GM12878 (cell line): ENCODE results near the gene DOC2B. TPM values are rescaled to one million over a fixed set of nuclear protein-coding genes. Genes with fewer than 3 reads are reported as not detected.

Experiments used
- ATAC-seq: fragments of 200-7000 bp; cut with Tn5 transposase; 3 replicates; pipeline ENCODE4 v1.9.1; 2020; ENCODE audit warnings: mild to moderate bottlenecking, moderate library complexity
- BruUV-seq: library from RNA; stranded (reverse); fragments of 400-500 nt; replicated peaks from 2 replicates; lab custom pipeline; 2021; lab: Mats Ljungman, UMichigan
- CTCF ChIA-PET: fragments of 300-600 bp; sonication (Branson Sonifier 250); formaldehyde crosslinking; extraction: SDS; loops from one replicate; lab custom pipeline; 2021; ENCODE audit warnings: inconsistent platforms; lab: Yijun Ruan, JAX
- POLR2A ChIA-PET: fragments of 350-600 bp; formaldehyde crosslinking; extraction: SDS; loops from one replicate; lab custom pipeline; 2021; ENCODE audit warnings: inconsistent platforms; lab: Charles Lee
- RAD21 ChIA-PET: fragments of 300-600 bp; sonication (Branson Sonifier 250); formaldehyde crosslinking; loops from one replicate; lab custom pipeline; 2023; ENCODE audit warnings: antibody characterized with exemption; ENCODE audit not compliant: unreplicated experiment; lab: Charles Lee
- SMC1A ChIA-PET: fragments of 300-600 bp; sonication (Branson Sonifier 250); formaldehyde crosslinking; loops from one replicate; lab custom pipeline; 2023; ENCODE audit not compliant: unreplicated experiment, uncharacterized antibody; lab: Charles Lee
- DNase-seq: peaks from one replicate; pipeline ENCODE4 v3.0.0-alpha.2; 2011; ENCODE audit warnings: low read depth, low spot score
- FAIRE-seq: peaks from 3 replicates; lab custom pipeline; 2011; peaks lifted over from hg19 to GRCh38; lab: Jason Lieb, UNC
- H2AFZ ChIP-seq: 2 replicates; pipeline ENCODE4 v1.6.0; 2011; ENCODE audit warnings: low read depth, low read length, control low read depth; ENCODE audit not compliant: control insufficient read depth
- H3K27ac ChIP-seq: 2 replicates; pipeline ENCODE4 v1.5.1; 2011; ENCODE audit warnings: control low read depth; ENCODE audit not compliant: control insufficient read depth, insufficient read depth
- H3K27me3 ChIP-seq, 2 experiments: replicated peaks in 1 of 2; 2 replicates each; pipeline versions ENCODE4 v1.6.0 to v1.6.1; 2011; ENCODE audit warnings: low read length in 1 of 2; ENCODE audit not compliant: control insufficient read depth in 2 of 2, insufficient read depth in 2 of 2
- H3K36me3 ChIP-seq, 2 experiments: 2 replicates each; pipeline ENCODE4 v1.5.1; 2011; ENCODE audit warnings: low read length in 1 of 2; ENCODE audit not compliant: control insufficient read depth in 2 of 2, insufficient read depth in 2 of 2
- H3K4me1 ChIP-seq: 2 replicates; pipeline ENCODE4 v1.6.1; 2011; ENCODE audit warnings: mild to moderate bottlenecking, low read length, moderate library complexity, mixed read lengths; ENCODE audit not compliant: control insufficient read depth, insufficient read depth
- H3K4me2 ChIP-seq: 2 replicates; pipeline ENCODE4 v1.6.0; 2011; ENCODE audit warnings: control low read depth; ENCODE audit not compliant: control insufficient read depth, insufficient read depth
- H3K4me3 ChIP-seq: fragments of 200-600 bp; sonication (generic); 2 replicates; pipeline ENCODE4 v1.5.1; 2016
- H3K79me2 ChIP-seq: 2 replicates; pipeline ENCODE4 v1.6.0; 2011; ENCODE audit warnings: low read length; ENCODE audit not compliant: control insufficient read depth, insufficient read depth
- H3K9ac ChIP-seq: 2 replicates; pipeline ENCODE4 v1.8.0; 2011; ENCODE audit warnings: low read length, control low read depth, mixed read lengths; ENCODE audit not compliant: control insufficient read depth, insufficient read depth
- H3K9me3 ChIP-seq: replicated peaks from 3 replicates; pipeline ENCODE4 v1.5.1; 2011; ENCODE audit warnings: mild to moderate bottlenecking, low read length; ENCODE audit not compliant: control insufficient read depth, insufficient read depth
- H4K20me1 ChIP-seq: 2 replicates; pipeline ENCODE4 v1.6.0; 2011; ENCODE audit not compliant: control insufficient read depth, insufficient read depth
- CTCF ChIP-seq, 3 experiments: IDR thresholded peaks in 2 of 3; conservative IDR thresholded peaks in 1 of 3; 2 replicates each; pipeline ENCODE4 v1.5.1; 2011; ENCODE audit warnings: low read depth in 3 of 3, low read length in 3 of 3, mild to moderate bottlenecking in 3 of 3, control low read depth in 2 of 3, moderate library complexity in 2 of 3, inconsistent platforms in 1 of 3, mixed read lengths in 1 of 3; ENCODE audit not compliant: control insufficient read depth in 2 of 3, insufficient read depth in 1 of 3; ENCODE audit errors: extremely low read depth in 1 of 3
- EED ChIP-seq: sonication (generic); IDR thresholded peaks from 2 replicates; pipeline ENCODE4 v1.6.1; 2016; ENCODE audit warnings: antibody characterized with exemption, low read depth
- FOS ChIP-seq: IDR thresholded peaks from 3 replicates; pipeline ENCODE4 v1.6.1; 2011; ENCODE audit warnings: borderline replicate concordance; ENCODE audit not compliant: insufficient read length; ENCODE audit errors: extremely low read depth
- HDAC2 ChIP-seq: fragments of 200-600 bp; sonication (generic); IDR thresholded peaks from 2 replicates; pipeline ENCODE4 v1.6.1; 2017
- LARP7 ChIP-seq: fragments of 450-650 bp; IDR thresholded peaks from 2 replicates; pipeline ENCODE4 v1.6.1; 2017; ENCODE audit warnings: mild to moderate bottlenecking
- MAX ChIP-seq: IDR thresholded peaks from 2 replicates; pipeline ENCODE4 v1.6.1; 2012; ENCODE audit warnings: low read depth, low read length, improper control_type of control experiment
- NFIC ChIP-seq: IDR thresholded peaks from 2 replicates; pipeline ENCODE4 v1.6.1; 2012; ENCODE audit warnings: low read depth, mild to moderate bottlenecking, inconsistent platforms, low read length, moderate library complexity
- PAX8 ChIP-seq: fragments of 450-650 bp; IDR thresholded peaks from 2 replicates; pipeline ENCODE4 v1.6.1; 2017; ENCODE audit warnings: mild to moderate bottlenecking, moderate library complexity
- POLR2AphosphoS2 ChIP-seq: IDR thresholded peaks from 2 replicates; pipeline ENCODE4 v1.6.1; 2011; ENCODE audit warnings: low read depth, mild to moderate bottlenecking, low read length, improper control_type of control experiment, moderate library complexity
- RAD21 ChIP-seq: IDR thresholded peaks from 2 replicates; pipeline ENCODE4 v1.6.1; 2011; ENCODE audit warnings: mild to moderate bottlenecking, low read depth, low read length, moderate library complexity; ENCODE audit not compliant: insufficient read depth
- RB1 ChIP-seq: fragments of 450-650 bp; formaldehyde crosslinking; IDR thresholded peaks from 2 replicates; pipeline ENCODE4 v1.6.1; 2017; ENCODE audit warnings: mild to moderate bottlenecking, borderline replicate concordance
- RUNX3 ChIP-seq: IDR thresholded peaks from 2 replicates; pipeline ENCODE4 v1.6.1; 2012; ENCODE audit warnings: low read length, inconsistent platforms
- SMARCA5 ChIP-seq: fragments of 450-650 bp; IDR thresholded peaks from 2 replicates; pipeline ENCODE4 v1.6.1; 2017; ENCODE audit warnings: mild to moderate bottlenecking
- ZNF207 ChIP-seq: fragments of 450-650 bp; IDR thresholded peaks from 2 replicates; pipeline ENCODE4 v1.6.1; 2014; ENCODE audit warnings: antibody characterized with exemption, mild to moderate bottlenecking, borderline replicate concordance
- ZNF217 ChIP-seq: fragments of 450-650 bp; IDR thresholded peaks from 2 replicates; pipeline ENCODE4 v1.6.1; 2017; ENCODE audit warnings: antibody characterized with exemption, mild to moderate bottlenecking
- WGBS: methylation state at CpG from one replicate; pipeline ENCODE4 v1.1.6; 2016; ENCODE audit warnings: low lambda C conversion rate; ENCODE audit not compliant: insufficient replicate concordance, insufficient coverage; ENCODE audit errors: missing lambda C conversion rate; 5-methylcytosine and 5-hydroxymethylcytosine counted together
- in situ Hi-C: fragments of 300-500 bp; cut with MboI; formaldehyde crosslinking; loops from 9 replicates; pipeline ENCODE4 v1.14.3; 2018; ENCODE audit warnings: mixed read lengths
- intact Hi-C: fragments of 100-400 bp; cut with micrococcal nuclease; formaldehyde crosslinking; loops from one replicate; pipeline ENCODE4 v1.14.2; 2022; ENCODE audit not compliant: unreplicated experiment
- polyA plus RNA-seq, 11 experiments: library from polyadenylated mRNA; depleted of rRNA in 4 of 11; unstranded in 6 of 11; stranded (reverse) in 5 of 11; fragments of >200 nt; fragmentation: Nextera tagmentation in 4 of 11; fragmentation: Illumina TruSeq in 1 of 11; extraction: Ambion mirVana in 4 of 11; extraction: Trizol in 1 of 11; gene quantifications; 1 replicate in 1 of 11; 2 replicates in 10 of 11; pipeline versions ENCODE4 v1.2.1 to v1.2.3, GENCODE V29; 2011 to 2016; ENCODE audit warnings: inconsistent platforms in 2 of 11, missing spikeins in 2 of 11, low read depth in 1 of 11
- total RNA-seq, 4 experiments: library from RNA; depleted of rRNA in 3 of 4; stranded (reverse); fragments of >200 nt in 3 of 4; fragmentation: Illumina TruSeq in 1 of 4; extraction: Trizol in 1 of 4; gene quantifications; 2 replicates each; pipeline versions ENCODE4 v1.2.1 to v1.2.3, GENCODE V29; 2013 to 2021

DOC2B gene
- total and polyA plus RNA-seq, 10 of the 15 experiments (the other 5 are each of a cell fraction or from before 2014, with no cell fraction given) = not detected

- DNase-seq (no peak), ATAC-seq (no peak), FAIRE-seq (no peak)
- ChIA-PET CTCF (no interaction called here), RAD21 (no interaction called here), POLR2A (no interaction called here), SMC1A (no interaction called here)
- H3K79me2 ChIP-seq = no peaks in the 10 kb centered on the region
- H3K4me2 ChIP-seq = no peak overlapping the region
- no peaks in the 10 kb centered on the region for H3K27me3 ChIP-seq
- no peak overlapping the region for H2AFZ ChIP-seq
- 32% methylated on average over 11 of the region's 17 CpGs for WGBS
- no TSS peak for BruUV-seq
- H3K4me3 ChIP-seq = no peak overlapping the region
- no peaks in the 10 kb centered on the region for H3K36me3 ChIP-seq
- intact Hi-C loops = no loop called here
- H4K20me1 ChIP-seq = no peaks in the 10 kb centered on the region
- TF ChIP-seq HDAC2 = no peak
- no peak for TF ChIP-seq RAD21
- H3K4me1 ChIP-seq = no peaks in the 10 kb centered on the region
- in situ Hi-C loops = no loop called here
- H3K9me3 ChIP-seq = no peaks in the 10 kb centered on the region
- H3K9ac ChIP-seq = no peak overlapping the region
- H3K27ac ChIP-seq = no peak overlapping the region
These were observed 33.4 kb downstream of the DOC2B start for GRCh38 chr17:147796-148740.

GRCh38 chr17:146983-147761 lies 34.3 kb downstream of the DOC2B start:
- no peak overlapping the region for H2AFZ ChIP-seq
- 31% methylated on average over 24 of the region's 27 CpGs for WGBS
- in situ Hi-C loops (no loop called here), intact Hi-C loops (no loop called here)
- no peak overlapping the region for H3K9ac ChIP-seq
- POLR2A ChIA-PET = interaction anchor here (0.5 kb wide), 1 partner anchor 560 kb away, joined by 3 read pairs; no protein-coding TSS in a partner anchor
- CTCF ChIA-PET = no interaction called here
- no TSS peak for BruUV-seq
- no peaks in the 10 kb centered on the region for H4K20me1 ChIP-seq
- H3K9me3 ChIP-seq = no peaks in the 10 kb centered on the region
- RAD21 ChIA-PET = no interaction called here
- SMC1A ChIA-PET = no interaction called here
- H3K4me3 ChIP-seq = no peak overlapping the region
- H3K36me3 ChIP-seq = no peaks in the 10 kb centered on the region
- DNase-seq (no peak), ATAC-seq (no peak), FAIRE-seq (no peak)
- no peaks in the 10 kb centered on the region for H3K27me3 ChIP-seq
- H3K4me2 ChIP-seq = no peak overlapping the region
- H3K79me2 ChIP-seq = no peaks in the 10 kb centered on the region
- no peak overlapping the region for H3K27ac ChIP-seq
- no peaks in the 10 kb centered on the region for H3K4me1 ChIP-seq
- TF ChIP-seq RUNX3 (no peak), MAX (no peak), CTCF (IDR thresholded peaks at IDR 0.05 in 2 of 3, conservative IDR thresholded peaks at IDR 0.05 in 1 of 3; ENCODE audit: control insufficient read depth in 2 of 3, extremely low read depth in 1 of 3, insufficient read depth in 1 of 3, low read depth in 3 of 3, low read length in 3 of 3) (no peak), NFIC (no peak), LARP7 (no peak), SMARCA5 (no peak), FOS (no peak), ZNF217 (no peak), PAX8 (no peak), ZNF207 (no peak), POLR2AphosphoS2 (no peak), EED (no peak), RB1 (no peak)
